ENCODE results near the gene SUSD4.

Gene SUSD4

DNA sequence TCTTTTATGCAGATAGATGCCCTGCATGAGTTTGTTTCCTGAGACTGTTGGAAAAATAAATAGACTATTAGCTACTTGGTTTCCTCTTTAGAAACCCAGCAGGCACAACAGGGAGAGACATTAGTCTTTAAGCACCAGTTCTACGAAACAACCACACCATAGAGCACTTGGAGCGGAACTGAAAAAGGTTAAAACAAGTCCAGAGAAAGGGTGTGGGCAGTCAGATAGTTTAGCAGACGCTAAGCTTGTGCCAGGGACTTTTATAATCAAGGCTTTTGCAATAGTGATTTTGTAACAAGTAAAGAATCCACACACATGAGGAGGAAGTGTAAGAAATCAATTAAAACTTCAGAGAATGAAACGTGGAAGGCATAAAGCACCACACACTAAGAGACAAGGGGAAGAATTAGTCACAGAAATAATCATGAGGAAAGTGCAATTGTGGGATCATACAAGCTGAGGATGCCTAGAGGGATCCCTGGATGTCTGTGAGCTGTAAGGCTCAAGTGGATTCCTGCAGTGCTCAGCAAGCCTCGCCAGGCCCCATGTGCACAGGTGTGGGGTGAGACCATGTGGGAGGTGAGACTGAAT is 183.2 kb downstream of the SUSD4 start:
- no peak for DNase-seq (ENCODE audit: low spot score)

- no peak for DNase-seq (ENCODE audit: low spot score)
Observed at GRCh38 chr1:223179786-223180185, 184.2 kb downstream of the SUSD4 start.

- no peak for DNase-seq (ENCODE audit: low spot score)
Observed at GRCh38 chr1:223179280-223179679, 184.7 kb downstream of the SUSD4 start.

DNA sequence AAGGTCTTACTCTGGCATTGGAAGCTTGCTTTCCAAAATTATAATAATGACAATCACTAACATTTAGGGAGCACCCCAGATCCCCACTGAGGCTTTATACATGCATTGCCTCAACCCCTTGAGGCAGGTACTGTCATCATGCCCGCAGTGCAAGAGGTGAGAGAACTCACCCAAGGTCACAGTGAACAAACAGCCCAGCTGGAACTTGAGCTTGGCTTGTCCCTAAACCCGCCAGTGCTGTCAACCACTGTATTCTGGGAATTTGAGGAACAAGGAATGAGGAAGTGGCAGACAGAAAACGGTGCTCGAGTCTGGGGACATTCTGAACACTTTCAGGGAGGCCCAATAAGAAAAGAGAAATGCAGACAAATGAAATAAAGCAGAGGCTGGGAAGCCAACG is 186.3 kb downstream of the SUSD4 start:
- no peak for DNase-seq (ENCODE audit: low spot score)

DNA sequence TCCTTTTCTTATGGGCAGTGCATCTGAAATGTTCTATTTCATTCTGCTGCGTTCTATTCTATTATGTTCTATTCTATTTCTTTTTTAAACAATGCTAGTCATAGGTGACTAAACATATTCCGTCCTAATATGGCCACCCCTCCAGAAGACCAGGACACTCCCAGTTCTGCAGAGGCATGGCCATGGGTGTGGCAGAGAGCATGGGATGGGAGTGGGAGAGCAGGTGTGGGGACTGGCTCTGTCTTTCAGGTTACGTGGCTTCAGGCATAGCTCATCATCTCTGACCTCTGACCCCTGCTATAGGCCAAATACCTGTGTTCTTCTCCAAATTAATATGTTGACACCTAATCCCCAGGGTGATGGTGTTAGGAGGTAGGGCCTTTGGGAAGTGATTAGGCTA is 187.5 kb downstream of the SUSD4 start:
- no peak for DNase-seq (ENCODE audit: low spot score)

GRCh38 chr1:223175633-223176032 is 188.3 kb downstream of the SUSD4 start:
- DNase-seq (ENCODE audit: low spot score): no peak

- no peak for DNase-seq (ENCODE audit: low spot score)
Observed at GRCh38 chr1:223175032-223175431, 188.9 kb downstream of the SUSD4 start.
